ENCODE data around the gene FAM180A. TPM values are rescaled to one million over a fixed set of nuclear protein-coding genes. Genes with fewer than 3 reads are reported as not detected.

Gene FAM180A
- total and polyA plus RNA-seq, 4 donors, result 0.19 to 10.5 (median 5.6) TPM

- Histone ChIP-seq H3K9me3 (ENCODE audit: control insufficient read depth in 4 of 4, low read length in 3 of 4) (no peaks in the 10 kb centered on the region), H3K27ac (ENCODE audit: low read depth in 1 of 2, low read length in 2 of 2) (no peak overlapping the region), H3K36me3 (ENCODE audit: control insufficient read depth in 4 of 4, insufficient read depth in 3 of 4, low read depth in 1 of 4, low read length in 3 of 4) (no peaks in the 10 kb centered on the region), H3K27me3 (ENCODE audit: control insufficient read depth in 4 of 4, insufficient read depth in 4 of 4, low read length in 3 of 4) (no peaks in the 10 kb centered on the region), H3K9ac (ENCODE audit: low read depth in 1 of 2, low read length in 2 of 2) (no peak overlapping the region), H3K4me3 (ENCODE audit: low read depth in 1 of 3, low read length in 3 of 3) (no peak overlapping the region), H3K4me1 (ENCODE audit: control insufficient read depth in 4 of 4, insufficient read depth in 4 of 4, low read length in 3 of 4) (no peaks in the 10 kb centered on the region)
- DNase-seq (ENCODE audit: low spot score), result no peak
- TF ChIP-seq FOXA1 (IDR thresholded peaks at IDR 0.05), result no peak
- no peak for TF ChIP-seq CTCF (IDR thresholded peaks at IDR 0.05; ENCODE audit: low read depth, low read length, missing input control)
- no peak for TF ChIP-seq JUND (IDR thresholded peaks at IDR 0.05)
- TF ChIP-seq HNF4G (IDR thresholded peaks at IDR 0.05), result no peak
- TF ChIP-seq NR2F2 (IDR thresholded peaks at IDR 0.05), result no peak
- no peak for TF ChIP-seq GABPA (IDR thresholded peaks at IDR 0.05 in 1 of 2, conservative IDR thresholded peaks at IDR 0.05 in 1 of 2)
- TF ChIP-seq RAD21 (IDR thresholded peaks at IDR 0.05), result no peak
- no peak for TF ChIP-seq HNF4A (conservative IDR thresholded peaks at IDR 0.05)
- no peak for TF ChIP-seq MAX (IDR thresholded peaks at IDR 0.05)
- TF ChIP-seq SP1 (IDR thresholded peaks at IDR 0.05), result no peak
- TF ChIP-seq TAF1 (conservative IDR thresholded peaks at IDR 0.05), result no peak
- TF ChIP-seq YY1 (IDR thresholded peaks at IDR 0.05), result no peak
- no peak for TF ChIP-seq EGR1 (IDR thresholded peaks at IDR 0.05; ENCODE audit: low read depth in 2 of 2)
- TF ChIP-seq REST (IDR thresholded peaks at IDR 0.05), result no peak
- TF ChIP-seq ATF3 (IDR thresholded peaks at IDR 0.05), result no peak
- TF ChIP-seq ZBTB33 (IDR thresholded peaks at IDR 0.05), result no peak
- no peak for TF ChIP-seq FOXA2 (IDR thresholded peaks at IDR 0.05)
- no peak for TF ChIP-seq RXRA (IDR thresholded peaks at IDR 0.05)
- 75% methylated on average over 20 of the region's 20 CpGs for WGBS
Observed at GRCh38 chr7:135714534-135715009, 34.0 kb downstream of the FAM180A start.

Measured in liver (tissue), 9 donors.